Neural cell (in vitro differentiated cells): Measurements from ENCODE around the gene PELO. TPM values are rescaled to one million over a fixed set of nuclear protein-coding genes. Genes with fewer than 3 reads are reported as not detected.

Source experiments
- H2AFZ ChIP-seq: fragments of 200-600, 300-800 bp; sonication (generic), shearing (Covaris generic); 2 replicates; pipeline ENCODE4 v1.6.0; 2014; ENCODE audit warnings: low read depth, mild to moderate bottlenecking, antibody characterized with exemption, low read length, moderate library complexity
- H3F3A ChIP-seq: fragments of 200-600 bp; shearing (Covaris generic); 2 replicates; pipeline ENCODE4 v1.6.1; 2016; ENCODE audit warnings: mild to moderate bottlenecking, moderate library complexity, mixed read lengths, antibody characterized with exemption, low read length; ENCODE audit not compliant: insufficient read depth, poor library complexity, severe bottlenecking
- H3K27ac ChIP-seq: fragments of 200-600, 300-800 bp; sonication (generic), shearing (Covaris generic); 2 replicates; pipeline ENCODE4 v1.5.1; 2014; ENCODE audit warnings: mild to moderate bottlenecking, low read length, moderate library complexity
- H3K27me3 ChIP-seq: fragments of 300-800, 200-600 bp; sonication (generic), shearing (Covaris generic); 2 replicates; pipeline ENCODE4 v1.6.0; 2014; ENCODE audit warnings: mild to moderate bottlenecking, low read depth, low read length, moderate library complexity; ENCODE audit not compliant: insufficient read depth
- H3K36me3 ChIP-seq: fragments of 300-800, 200-600 bp; sonication (generic), shearing (Covaris generic); 2 replicates; pipeline ENCODE4 v1.5.1; 2014; ENCODE audit warnings: mild to moderate bottlenecking, antibody characterized with exemption, low read length, moderate library complexity; ENCODE audit not compliant: insufficient read depth
- H3K4me2 ChIP-seq: fragments of 300-800, 200-600 bp; sonication (generic), shearing (Covaris generic); 2 replicates; pipeline ENCODE4 v1.6.0; 2014; ENCODE audit warnings: mild to moderate bottlenecking, low read length
- H3K4me3 ChIP-seq: fragments of 300-800, 200-600 bp; sonication (generic), shearing (Covaris generic); 2 replicates; pipeline ENCODE4 v1.5.1; 2014; ENCODE audit warnings: mild to moderate bottlenecking, low read length, moderate library complexity
- H3K79me2 ChIP-seq: fragments of 200-600 bp; shearing (Covaris generic); replicated peaks from 2 replicates; pipeline ENCODE4 v1.6.0; 2014; ENCODE audit warnings: mild to moderate bottlenecking, low read length, moderate library complexity; ENCODE audit not compliant: insufficient read depth
- H3K9ac ChIP-seq: fragments of 300-800, 200-600 bp; sonication (generic), shearing (Covaris generic); 2 replicates; pipeline ENCODE4 v1.6.1; 2016; ENCODE audit warnings: mild to moderate bottlenecking, low read length, mixed read lengths
- H3K9me2 ChIP-seq: fragments of 200-600 bp; shearing (Covaris generic); 2 replicates; pipeline ENCODE4 v1.6.1; 2016; ENCODE audit warnings: mild to moderate bottlenecking, low read length, mixed read lengths; ENCODE audit not compliant: insufficient read depth
- H3K9me3 ChIP-seq: fragments of 200-600, 300-800 bp; sonication (generic), shearing (Covaris generic); 2 replicates; pipeline ENCODE4 v1.6.1; 2016; ENCODE audit warnings: mild to moderate bottlenecking, mixed run types, low read length, moderate library complexity, mixed read lengths
- H4K20me1 ChIP-seq: fragments of 200-600 bp; shearing (Covaris generic); 2 replicates; pipeline ENCODE4 v1.6.1; 2016; ENCODE audit warnings: mild to moderate bottlenecking, mixed run types; ENCODE audit not compliant: insufficient read depth
- CTCF ChIP-seq: fragments of 450-650 bp; IDR thresholded peaks from 2 replicates; pipeline ENCODE4 v1.5.1; 2014; ENCODE audit warnings: antibody characterized with exemption, mild to moderate bottlenecking, moderate library complexity; ENCODE audit not compliant: poor library complexity, severe bottlenecking
- EP300 ChIP-seq: fragments of 450-650 bp; conservative IDR thresholded peaks from 2 replicates; pipeline ENCODE4 v1.6.1; 2014; ENCODE audit warnings: antibody characterized with exemption, mild to moderate bottlenecking, moderate library complexity; ENCODE audit not compliant: poor library complexity, severe bottlenecking
- EZH2 ChIP-seq: fragments of 200-600, 300-800 bp; shearing (Covaris generic), sonication (generic); IDR thresholded peaks from 2 replicates; pipeline ENCODE4 v1.6.1; 2014; ENCODE audit warnings: antibody characterized with exemption, low read length, borderline replicate concordance, mild to moderate bottlenecking; ENCODE audit not compliant: insufficient read depth, poor library complexity, severe bottlenecking
- MXI1 ChIP-seq: fragments of 450-650 bp; conservative IDR thresholded peaks from 2 replicates; pipeline ENCODE4 v1.6.1; 2014; ENCODE audit warnings: antibody characterized with exemption, mild to moderate bottlenecking; ENCODE audit not compliant: poor library complexity, severe bottlenecking
- POLR2AphosphoS5 ChIP-seq: IDR thresholded peaks from 2 replicates; pipeline ENCODE4 v1.6.1; 2012
- RAD21 ChIP-seq: fragments of 450-650 bp; conservative IDR thresholded peaks from 2 replicates; pipeline ENCODE4 v1.6.1; 2014; ENCODE audit warnings: antibody characterized with exemption, mild to moderate bottlenecking, moderate library complexity
- REST ChIP-seq: IDR thresholded peaks from 2 replicates; pipeline ENCODE4 v1.6.1; 2012; ENCODE audit warnings: borderline replicate concordance
- SMC3 ChIP-seq: fragments of 450-650 bp; conservative IDR thresholded peaks from 2 replicates; pipeline ENCODE4 v1.6.1; 2014; ENCODE audit warnings: antibody characterized with exemption, mild to moderate bottlenecking, moderate library complexity; ENCODE audit not compliant: poor library complexity
- TAF1 ChIP-seq: IDR thresholded peaks from 2 replicates; pipeline ENCODE4 v1.6.1; 2012; ENCODE audit warnings: low read depth
- polyA plus RNA-seq: library from polyadenylated mRNA; depleted of rRNA; stranded (reverse); fragments of >200 nt; gene quantifications from 2 replicates; pipeline ENCODE4 v1.2.3, GENCODE V29; 2014

Gene PELO
- polyA plus RNA-seq, 1 donor from 2014 or later = 10.5 TPM

- Histone ChIP-seq H3K9me3 (no peaks in the 10 kb centered on the region), H3K79me2 (no peaks in the 10 kb centered on the region), H3K4me3 (no peak overlapping the region), H3K27me3 (no peaks in the 10 kb centered on the region), H3F3A (no peaks in the 10 kb centered on the region), H2AFZ (no peak overlapping the region), H3K9ac (no peak overlapping the region), H3K27ac (no peak overlapping the region), H3K9me2 (no peaks in the 10 kb centered on the region), H3K36me3 (no peaks in the 10 kb centered on the region), H3K4me2 (no peak overlapping the region), H4K20me1 (no peaks in the 10 kb centered on the region)
- TF ChIP-seq RAD21 = no peak
- TF ChIP-seq EP300 = no peak
- TF ChIP-seq REST = no peak
- no peak for TF ChIP-seq CTCF
- no peak for TF ChIP-seq MXI1
- TF ChIP-seq EZH2 = no peak
- no peak for TF ChIP-seq POLR2AphosphoS5
- no peak for TF ChIP-seq SMC3
- no peak for TF ChIP-seq TAF1
Observed at GRCh38 chr5:52749666-52750065, 38.0 kb upstream of the PELO start.

GRCh38 chr5:52751137-52751536, 36.6 kb upstream of the PELO start:
- Histone ChIP-seq H2AFZ (no peak overlapping the region), H3K4me3 (no peak overlapping the region), H3F3A (no peaks in the 10 kb centered on the region), H3K9me2 (no peaks in the 10 kb centered on the region), H3K79me2 (no peaks in the 10 kb centered on the region), H3K36me3 (no peaks in the 10 kb centered on the region), H3K9me3 (no peaks in the 10 kb centered on the region), H3K9ac (no peak overlapping the region), H4K20me1 (no peaks in the 10 kb centered on the region), H3K27ac (no peak overlapping the region), H3K27me3 (no peaks in the 10 kb centered on the region), H3K4me2 (no peak overlapping the region)
- TF ChIP-seq EZH2 (no peak), EP300 (no peak), RAD21 (no peak), POLR2AphosphoS5 (no peak), TAF1 (no peak), MXI1 (no peak), SMC3 (no peak), CTCF (no peak)
